ENCODE data around the gene NEDD4. TPM values are rescaled to one million over a fixed set of nuclear protein-coding genes. Genes with fewer than 3 reads are reported as not detected.
"Not testable (repeated sequence)": the region's sequence is repeated elsewhere in the genome, so short reads cannot be mapped to it uniquely, and the experiment has no call there.

The NEDD4 gene
- total RNA-seq, 1 donor from 2014 or later: 25.1 TPM

DNA sequence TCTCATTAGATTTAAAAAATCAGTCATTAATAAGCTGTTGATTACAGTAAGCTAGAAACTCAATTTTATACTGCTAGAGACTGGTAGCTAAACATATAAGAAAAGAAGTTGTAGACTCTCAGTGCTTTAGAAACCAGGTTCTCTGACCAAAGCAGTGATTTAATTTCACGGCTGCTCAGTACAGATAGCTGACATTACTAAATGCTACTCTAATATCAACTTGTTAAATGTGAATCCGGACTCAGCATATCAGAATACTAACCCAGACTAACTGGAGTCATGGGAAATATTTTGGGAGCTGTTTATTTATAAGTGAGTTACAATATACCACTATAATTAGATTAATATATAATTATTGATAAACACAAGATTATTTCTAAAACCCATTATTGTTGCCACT, 80.4 kb downstream of the NEDD4 start:
- ATAC-seq (no peak), DNase-seq (ENCODE audit: low spot score) (no peak)
- intact Hi-C loops (cut with DNase I): no loop called here

DNA sequence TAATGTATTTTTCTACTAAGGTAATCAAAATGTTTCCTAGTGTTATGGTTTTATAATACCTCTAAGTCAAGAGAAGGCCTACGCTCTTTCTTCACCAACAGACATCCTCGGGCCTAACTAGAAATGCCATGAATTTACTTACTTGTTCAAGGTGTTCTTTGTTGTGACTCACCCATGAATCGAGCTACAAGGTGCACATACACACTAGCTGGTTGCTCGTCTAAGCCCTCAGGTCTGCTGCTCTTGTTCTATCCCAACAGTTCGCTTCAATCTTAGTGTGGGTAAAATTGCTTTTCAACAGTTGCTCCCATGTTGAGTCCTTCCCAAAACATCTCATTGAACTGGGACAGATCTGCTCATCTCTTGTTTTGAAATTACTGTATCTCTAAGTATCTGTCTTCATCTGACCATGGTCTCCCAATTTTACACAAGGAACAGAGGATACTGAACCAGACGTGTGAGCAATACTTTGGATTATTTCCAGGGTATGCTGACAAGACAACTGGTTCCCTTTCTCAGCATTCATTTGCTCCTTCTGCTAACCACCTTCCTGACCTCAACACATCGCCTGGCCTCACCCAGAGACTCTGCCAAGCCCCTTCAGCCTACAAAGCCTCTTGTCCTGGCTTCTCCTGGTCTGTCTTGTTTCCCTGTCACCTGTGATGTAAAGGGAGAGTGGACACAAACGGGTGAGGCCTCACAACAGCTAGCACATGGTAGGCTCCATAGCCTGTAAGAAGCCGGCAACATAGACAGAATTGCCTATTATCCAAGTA, 84.2 kb downstream of the NEDD4 start:
- DNase-seq (ENCODE audit: low spot score) (no peak), ATAC-seq (no peak)
- intact Hi-C loops (cut with DNase I): no loop called here

DNA sequence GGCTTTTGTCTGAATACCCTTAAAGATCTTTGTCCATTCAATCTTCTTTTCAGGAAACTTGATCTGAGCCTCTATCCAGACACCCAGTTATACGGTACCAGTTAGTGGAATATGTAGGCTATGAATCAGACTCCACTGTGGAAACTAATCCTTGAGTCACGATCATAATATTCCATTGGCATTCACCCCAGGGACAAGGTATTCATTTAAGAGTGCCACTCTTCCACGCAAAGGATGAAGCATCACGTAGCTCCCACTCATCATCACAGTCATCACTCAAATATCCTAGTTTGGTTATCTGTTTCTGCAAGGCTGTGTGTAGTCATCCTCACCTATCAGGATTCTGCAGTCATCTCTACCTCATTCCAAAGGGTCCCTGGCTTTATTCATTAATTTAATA, 85.6 kb downstream of the NEDD4 start:
- intact Hi-C loops (cut with DNase I): no loop called here
- DNase-seq (ENCODE audit: low spot score) (no peak), ATAC-seq (no peak)

DNA sequence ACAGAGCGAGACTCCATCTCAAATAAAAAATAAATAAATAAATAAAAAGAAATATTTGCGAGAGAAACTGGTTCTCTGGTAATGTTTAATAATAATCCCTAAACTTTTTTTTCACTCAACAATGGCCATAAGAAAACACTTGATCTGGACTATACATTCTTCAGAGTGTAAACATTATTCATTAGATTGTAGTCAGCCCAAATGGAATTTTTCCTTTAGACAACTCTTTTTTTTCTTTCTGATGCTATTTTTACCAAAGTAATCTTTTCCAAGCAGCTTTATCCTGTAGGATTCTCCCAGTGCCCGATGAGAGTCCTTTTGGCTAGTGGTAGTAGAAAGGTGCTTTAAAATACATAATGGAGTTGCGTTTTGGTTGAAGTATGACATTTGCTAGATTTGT, 90.4 kb downstream of the NEDD4 start:
- intact Hi-C loops (cut with DNase I): no loop called here
- DNase-seq (ENCODE audit: low spot score): no peak
- no peak for ATAC-seq

DNA sequence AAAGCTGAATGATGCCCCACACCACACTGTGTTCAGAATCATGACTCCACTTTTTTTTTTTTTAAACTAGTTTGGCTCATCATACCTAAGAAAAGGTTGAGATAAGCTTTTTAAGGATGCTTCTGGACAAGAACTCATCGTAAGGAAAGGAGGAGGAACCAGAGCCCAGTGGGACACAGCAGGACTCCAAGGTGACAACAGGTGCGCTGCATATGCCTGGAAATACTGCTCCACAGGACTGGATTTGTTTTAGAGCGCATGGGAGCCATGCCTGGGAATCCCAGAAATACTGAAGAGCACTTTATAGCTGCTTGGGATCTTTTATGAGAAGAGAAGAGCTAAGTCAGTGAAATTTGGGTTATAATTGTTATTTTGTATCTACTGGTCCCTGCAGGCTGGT, 93.4 kb downstream of the NEDD4 start:
- no peak for DNase-seq (ENCODE audit: low spot score)
- intact Hi-C loops (cut with DNase I): no loop called here

DNA sequence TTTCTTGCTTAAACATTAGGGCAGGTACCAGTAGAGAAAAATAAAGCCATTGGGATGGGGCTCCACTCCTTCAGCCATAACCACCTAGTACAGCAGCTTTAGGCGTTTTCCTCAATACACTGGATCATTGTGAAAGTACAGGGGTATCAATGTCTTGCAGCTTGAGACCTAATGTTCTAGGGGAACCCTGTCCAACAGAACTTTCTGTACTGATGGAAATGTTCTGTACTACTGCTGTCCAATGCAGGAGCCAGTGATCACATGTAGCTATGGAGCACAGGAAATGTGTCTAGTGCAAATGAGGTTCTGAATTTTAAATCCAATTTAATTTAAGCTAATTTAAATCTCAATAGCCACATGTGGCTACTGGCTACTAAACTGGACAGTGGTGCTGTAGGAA, 93.9 kb downstream of the NEDD4 start:
- no peak for ATAC-seq
- intact Hi-C loops (cut with DNase I): no loop called here

More for the DNA sequence above, 93.4 kb downstream of the NEDD4 start:
- ATAC-seq: no peak

DNA sequence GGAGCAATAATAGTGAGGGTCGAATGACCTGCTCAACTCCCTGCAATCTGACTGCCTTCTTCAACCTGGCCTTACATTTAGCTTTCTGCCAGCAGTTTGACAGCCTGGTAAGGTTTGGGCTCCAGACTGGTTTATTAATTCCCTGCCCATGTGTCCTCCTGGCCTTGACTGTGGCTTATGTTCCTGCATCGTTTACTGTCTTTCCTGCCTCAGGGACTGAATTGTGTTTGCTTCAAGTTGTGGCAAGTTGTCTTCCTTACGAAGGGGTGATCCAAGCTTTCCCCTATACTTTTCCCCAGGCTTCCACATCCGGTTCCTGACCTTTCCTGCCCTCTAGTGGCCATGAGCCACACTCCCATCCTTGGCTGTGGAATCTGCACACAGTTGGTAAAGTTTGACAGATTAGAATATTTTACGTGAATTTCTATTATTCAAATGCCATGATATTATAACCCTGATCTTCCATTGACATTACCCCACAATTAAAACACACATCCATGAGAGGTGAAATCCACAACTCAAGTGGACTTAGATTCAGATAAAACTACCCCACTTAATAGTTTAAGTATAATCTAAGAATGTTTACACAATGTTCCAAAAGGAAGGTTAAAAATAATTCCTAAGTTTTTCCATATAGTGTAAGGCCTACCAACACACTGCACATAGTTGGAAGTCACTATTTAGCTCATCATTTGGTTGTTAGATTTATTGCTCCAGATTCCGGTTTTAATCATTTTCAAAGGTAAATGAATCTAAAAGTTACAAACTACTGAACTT, 95.7 kb downstream of the NEDD4 start:
- DNase-seq (ENCODE audit: low spot score) (peak; percentile 61), ATAC-seq (peak; percentile 78)
- intact Hi-C loops (cut with DNase I): no loop called here

More for the DNA sequence above, 93.9 kb downstream of the NEDD4 start:
- no peak for DNase-seq (ENCODE audit: low spot score)

DNA sequence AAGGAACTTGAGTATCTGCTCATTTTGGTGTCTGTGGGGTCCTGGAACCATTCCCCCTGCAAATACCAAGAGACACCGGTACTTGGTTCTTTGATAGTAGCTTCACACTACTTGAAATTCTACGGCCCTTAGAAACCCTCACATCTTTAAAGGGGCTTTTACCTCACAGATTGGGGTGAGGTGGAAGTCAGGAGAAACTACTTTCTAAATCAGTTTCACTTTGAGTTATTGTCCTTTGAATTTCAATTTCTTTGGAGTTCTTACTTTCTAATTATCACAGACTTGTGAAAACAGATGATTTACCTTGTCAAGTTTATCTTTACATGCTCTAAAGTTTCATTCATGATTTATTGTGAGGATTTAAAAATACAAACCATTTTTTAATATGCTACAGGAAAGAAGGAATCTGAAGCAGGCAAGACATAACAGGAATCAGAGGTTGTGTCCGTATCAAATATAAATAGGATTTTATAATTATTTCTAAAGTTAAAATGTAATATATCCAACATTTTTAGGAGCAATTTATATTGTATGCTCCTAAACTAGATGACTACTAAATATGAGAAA, 98.9 kb downstream of the NEDD4 start:
- intact Hi-C loops (cut with DNase I): no loop called here
- DNase-seq (ENCODE audit: low spot score) (no peak), ATAC-seq (no peak)

DNA sequence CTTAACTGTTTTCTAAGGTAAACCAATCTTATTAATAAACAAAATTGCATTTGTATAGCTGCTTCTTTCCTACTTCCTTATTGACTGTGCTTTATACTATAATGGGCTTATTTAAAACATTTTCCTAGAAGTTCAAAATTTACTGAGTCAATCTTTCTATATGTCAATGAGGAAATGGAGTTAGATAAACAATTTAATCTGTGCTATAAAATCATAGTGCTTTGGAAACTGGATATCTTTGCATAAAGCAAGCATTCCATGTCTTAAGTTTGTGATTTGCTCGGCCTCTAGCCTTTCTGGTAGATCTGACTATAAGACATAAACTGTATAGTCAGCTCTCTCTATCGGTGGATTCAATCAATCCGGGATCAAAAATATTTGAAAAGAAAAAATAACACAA, 99.6 kb downstream of the NEDD4 start:
- DNase-seq (ENCODE audit: low spot score): no peak
- no peak for ATAC-seq
- intact Hi-C loops (cut with DNase I): no loop called here

DNA sequence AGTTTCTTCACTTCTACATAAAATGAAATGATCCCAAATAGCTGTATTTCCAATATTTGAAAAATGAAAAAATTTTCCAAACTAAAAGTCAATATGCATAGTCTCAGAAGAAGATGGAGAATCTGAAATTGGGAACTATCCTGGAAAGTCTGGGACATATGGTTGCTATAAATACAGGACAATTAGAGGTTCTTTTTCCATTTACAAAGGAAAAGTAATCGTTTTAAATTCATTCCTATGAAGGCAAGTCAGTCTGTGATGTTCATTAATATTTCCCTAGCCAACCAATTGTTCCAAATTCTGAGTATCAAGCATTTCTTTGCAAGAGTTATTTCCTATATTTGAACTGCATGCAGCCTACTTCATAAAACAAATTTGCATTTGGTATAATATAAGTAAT, 102.2 kb downstream of the NEDD4 start:
- intact Hi-C loops (cut with DNase I): no loop called here
- DNase-seq (ENCODE audit: low spot score) (no peak), ATAC-seq (no peak)

DNA sequence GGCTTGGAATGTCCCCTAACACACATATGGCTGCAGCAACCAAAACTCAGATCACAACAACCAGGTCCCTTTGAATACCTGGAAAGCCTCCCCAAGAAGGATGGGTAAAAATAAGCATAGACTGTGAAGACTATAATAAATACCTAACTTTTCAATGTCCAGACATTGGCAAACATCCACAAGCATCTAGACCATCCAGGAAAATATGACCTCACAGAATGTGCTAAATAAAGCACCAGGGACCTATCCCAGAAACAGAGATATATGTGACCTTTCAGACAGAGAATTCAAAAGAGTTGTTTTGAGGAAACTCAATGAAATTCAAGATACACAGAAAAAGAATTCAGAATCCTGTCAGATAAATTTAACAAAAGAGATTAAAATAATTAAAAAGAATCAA, 109.2 kb downstream of the NEDD4 start:
- intact Hi-C loops (cut with DNase I): no loop called here
- DNase-seq (ENCODE audit: low spot score) (no peak), ATAC-seq (no peak)

DNA sequence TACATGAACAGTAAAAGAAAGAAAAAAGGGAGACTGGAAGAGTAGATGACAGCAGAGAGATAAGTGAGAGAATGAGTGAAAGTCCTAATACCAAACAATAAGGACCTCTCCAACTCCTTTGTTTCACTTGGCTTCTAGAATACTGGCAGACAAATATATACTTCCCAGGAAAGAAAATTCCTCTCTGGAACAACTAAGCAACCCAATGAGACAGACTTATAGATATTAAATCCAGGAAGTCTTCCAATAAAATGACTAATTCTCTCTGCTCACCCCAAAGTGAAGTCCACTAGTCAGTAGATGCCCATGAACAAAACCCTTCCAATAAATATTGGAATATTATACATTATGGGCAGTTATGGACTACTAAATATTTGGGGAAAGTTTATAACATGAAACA, 114.2 kb downstream of the NEDD4 start:
- DNase-seq (ENCODE audit: low spot score): no peak
- intact Hi-C loops (cut with DNase I): no loop called here
- no peak for ATAC-seq

DNA sequence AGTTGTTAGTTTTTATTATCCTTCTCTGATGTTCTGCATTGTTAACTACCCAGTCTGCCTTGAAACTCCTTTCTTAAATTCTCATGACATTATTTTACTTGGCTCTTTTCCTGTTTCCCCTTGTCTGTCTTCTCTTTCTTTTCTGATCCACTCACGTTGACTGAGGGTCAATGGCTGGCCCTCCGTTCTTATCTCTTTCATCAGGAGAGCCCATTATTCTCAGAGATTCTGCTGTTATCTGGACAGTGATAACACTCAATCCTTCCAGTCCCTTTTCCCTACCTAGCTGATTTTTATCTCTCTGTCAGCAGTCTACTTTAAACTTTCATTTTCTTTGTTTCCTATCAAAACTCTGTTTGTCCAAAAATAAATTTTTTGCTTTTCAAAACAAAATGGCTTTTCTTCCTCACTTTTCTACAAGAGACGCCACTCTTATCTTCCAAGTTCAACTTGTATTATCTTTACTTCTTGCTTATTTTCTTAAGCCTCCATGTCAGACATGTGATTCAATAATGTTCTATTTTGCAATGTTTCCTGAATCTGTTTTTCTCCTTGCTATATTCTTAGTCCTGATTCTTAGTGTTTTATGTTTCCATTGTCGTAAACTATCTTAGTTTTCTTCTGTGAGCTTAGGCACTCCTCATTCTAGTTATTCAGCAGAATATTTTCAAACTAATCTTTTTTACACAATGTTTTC, 120.2 kb downstream of the NEDD4 start:
- ATAC-seq: no peak
- intact Hi-C loops (cut with DNase I): no loop called here
- no peak for DNase-seq (ENCODE audit: low spot score)

DNA sequence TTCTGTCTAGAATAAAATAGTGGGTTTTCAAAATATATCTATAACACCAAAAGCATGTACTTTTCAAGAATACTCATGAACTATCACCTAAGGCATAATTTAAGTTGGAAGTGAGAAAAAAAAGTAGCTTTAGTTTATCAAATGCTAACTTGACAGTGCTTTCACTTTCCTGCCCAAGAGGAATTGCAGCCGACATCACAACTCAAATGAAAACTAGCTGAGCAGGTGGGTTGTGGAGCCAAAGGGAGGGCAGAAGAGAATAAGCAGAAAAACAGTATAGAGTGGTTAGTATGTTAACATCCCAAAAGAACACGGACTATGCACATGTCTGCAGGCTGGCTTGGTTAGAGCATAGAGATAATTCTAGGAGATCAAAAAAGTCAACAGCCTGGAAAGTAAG, 120.9 kb downstream of the NEDD4 start:
- intact Hi-C loops (cut with DNase I): no loop called here
- DNase-seq (ENCODE audit: low spot score): no peak
- no peak for ATAC-seq

DNA sequence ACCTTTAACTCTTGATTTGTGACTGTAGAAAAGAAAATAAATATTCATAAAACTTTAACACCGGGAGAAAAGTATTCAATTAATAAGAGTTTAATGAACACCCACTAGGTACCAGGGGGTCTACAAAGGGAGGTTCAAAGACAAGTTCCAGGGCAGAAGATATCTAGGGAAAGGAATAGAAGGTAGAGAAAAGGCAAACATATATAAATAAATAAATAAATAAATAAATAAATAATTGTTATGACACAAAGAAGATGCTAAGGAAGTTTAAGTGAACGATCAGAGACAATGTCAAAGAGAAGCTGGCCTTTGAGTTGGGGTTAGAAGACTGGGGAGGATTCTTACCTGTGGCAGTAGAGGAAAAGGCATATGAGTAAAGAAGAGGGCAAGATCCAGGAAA, 123.8 kb downstream of the NEDD4 start:
- intact Hi-C loops (cut with DNase I): no loop called here
- DNase-seq (ENCODE audit: low spot score) (no peak), ATAC-seq (no peak)

DNA sequence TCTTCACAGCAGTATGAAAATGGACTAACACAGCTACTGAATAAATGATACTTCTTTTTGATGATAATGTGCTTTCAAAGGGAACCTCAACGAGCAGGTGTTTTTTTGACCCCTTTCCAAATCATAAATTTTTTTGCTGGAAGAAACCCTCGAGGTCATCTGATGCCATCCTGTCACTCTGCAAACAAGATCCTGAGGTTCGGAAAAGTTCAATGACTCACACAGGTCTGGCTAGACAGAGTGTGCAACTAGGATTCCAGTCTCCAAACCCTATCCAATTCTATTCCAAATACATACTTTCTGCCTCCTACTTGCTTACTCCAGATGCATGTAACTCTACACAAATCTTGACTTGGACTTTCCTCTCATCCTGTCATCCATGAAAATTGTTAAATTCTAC, 124.7 kb downstream of the NEDD4 start:
- intact Hi-C loops (cut with DNase I): no loop called here
- DNase-seq (ENCODE audit: low spot score): no peak
- ATAC-seq: no peak

DNA sequence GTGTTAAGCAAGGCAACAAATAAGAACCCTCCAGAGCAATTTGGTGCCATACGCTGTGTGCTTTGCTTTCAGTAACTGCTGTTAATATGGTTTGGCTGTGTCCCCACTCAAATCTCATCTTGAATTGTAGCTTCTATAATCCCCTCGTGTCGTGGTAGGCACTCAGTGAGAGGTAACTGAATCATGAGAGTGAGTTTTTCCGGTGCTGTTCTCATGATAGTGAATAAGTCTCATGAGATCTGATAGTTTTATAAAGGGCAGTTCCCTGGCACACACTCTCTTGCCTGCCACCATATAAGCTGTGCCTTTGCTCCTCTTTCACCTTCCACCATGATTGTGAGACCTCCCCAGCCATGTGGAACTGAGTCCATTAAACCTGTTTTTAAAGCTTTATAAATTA, 125.1 kb downstream of the NEDD4 start:
- ATAC-seq; DNase-seq (ENCODE audit: low spot score); intact Hi-C loops (cut with DNase I): not testable (repeated sequence)

DNA sequence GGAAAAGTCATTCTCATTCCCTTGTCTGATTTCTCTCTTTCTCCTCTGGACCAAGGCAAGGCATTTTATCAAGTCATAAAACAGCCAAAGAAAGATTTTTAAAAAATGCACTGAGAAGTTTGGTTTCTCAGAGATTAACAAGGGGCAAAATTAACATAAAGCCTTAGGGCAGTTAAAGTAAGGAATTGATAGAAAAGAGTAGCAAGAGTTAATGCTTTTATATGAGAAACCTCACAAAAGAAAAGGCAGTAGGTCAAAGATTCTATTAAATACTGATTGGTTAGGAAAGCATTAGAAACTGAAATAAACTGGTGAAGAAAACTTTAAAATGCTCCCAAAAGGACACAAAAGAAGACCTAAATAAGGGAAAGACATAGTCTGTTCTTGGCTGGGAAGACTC, 129.5 kb downstream of the NEDD4 start:
- ATAC-seq: no peak
- no peak for DNase-seq (ENCODE audit: low spot score)
- intact Hi-C loops (cut with DNase I): no loop called here

DNA sequence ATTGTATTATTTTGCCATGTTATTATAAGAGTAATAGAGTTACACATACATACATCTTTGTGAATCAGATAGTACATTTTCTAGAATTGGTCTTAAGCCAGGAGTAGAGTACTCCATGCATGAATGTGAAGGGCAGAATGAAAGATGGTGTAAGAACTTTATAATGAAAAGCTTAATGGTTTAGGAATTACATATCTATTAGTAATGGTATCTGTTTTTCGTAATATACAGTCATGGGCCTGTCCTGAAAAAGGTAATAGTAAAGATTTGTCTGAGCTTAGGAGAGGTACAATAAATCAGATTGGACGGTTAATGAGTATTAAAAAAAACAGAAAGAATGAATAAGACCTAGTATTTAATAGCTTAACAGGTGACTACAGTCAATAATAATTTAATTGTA, 132.3 kb downstream of the NEDD4 start:
- ATAC-seq: no peak
- intact Hi-C loops (cut with DNase I): no loop called here
- no peak for DNase-seq (ENCODE audit: low spot score)

DNA sequence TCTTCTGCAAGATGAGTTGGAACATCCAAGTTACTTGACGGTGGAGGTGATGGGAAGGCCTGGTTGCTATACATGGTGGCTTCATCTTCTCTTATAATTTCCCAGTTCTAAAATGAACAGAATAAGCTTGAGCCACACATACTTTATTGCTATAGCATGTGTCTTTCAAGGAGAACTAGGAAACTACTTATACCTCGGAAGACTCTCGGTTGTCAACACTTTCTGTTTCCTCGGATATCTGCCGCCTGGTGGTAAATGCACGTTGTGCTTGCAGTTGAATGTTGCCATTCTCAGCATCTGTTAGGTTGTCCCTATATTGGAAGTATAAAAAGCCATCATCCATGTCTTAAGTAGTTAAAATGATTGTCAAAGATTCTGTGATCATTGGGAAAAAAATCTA, 132.9 kb downstream of the NEDD4 start:
- intact Hi-C loops (cut with DNase I): no loop called here
- DNase-seq (ENCODE audit: low spot score) (no peak), ATAC-seq (no peak)
